Inflammatory macrophage treated with lipopolysaccharide for 1 hour (primary cell): Measurements from ENCODE around the gene CELF6.
"Not testable (repeated sequence)": the region's sequence is repeated elsewhere in the genome, so short reads cannot be mapped to it uniquely, and the experiment has no call there.

ENCODE experiments used
- DNase-seq, 2 donors: peaks; one replicate each; pipeline ENCODE4 v3.0.0-alpha.2; 2020 to 2022

Gene CELF6

DNA sequence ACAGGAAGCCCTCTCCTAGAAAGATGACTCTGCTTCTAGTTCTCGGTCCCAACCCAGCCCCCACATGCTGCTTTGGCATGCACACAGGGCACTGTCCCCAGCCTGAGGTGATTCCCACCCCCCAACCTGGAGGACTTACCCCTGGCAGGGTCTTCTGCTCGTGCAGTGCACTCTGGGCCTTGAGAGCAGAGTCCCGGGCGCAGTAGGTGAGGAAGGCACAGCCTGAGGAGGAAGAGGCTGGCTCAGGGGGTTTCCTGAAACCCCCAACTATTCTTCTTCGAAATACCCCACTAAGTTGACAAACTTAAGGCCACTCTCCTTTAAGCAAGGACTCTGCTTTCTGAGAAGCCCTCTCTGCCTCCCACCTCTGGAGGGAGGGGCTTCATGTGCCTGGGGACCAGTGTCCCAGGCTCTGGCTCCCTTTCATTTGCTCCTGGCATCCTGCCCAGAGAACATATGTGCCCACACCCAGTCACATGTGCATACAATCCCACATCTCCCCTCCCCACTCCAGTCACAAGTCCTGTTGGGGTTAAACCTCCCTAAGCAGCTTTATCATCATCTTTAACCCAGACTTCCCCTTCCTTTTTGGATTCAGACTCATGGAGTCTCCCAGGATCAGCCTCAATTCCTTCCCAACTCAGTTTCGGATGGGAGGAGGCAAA, 4.1 kb downstream of the CELF6 start:
- peak in 1 of 2 donors; percentile 24 for DNase-seq

DNA sequence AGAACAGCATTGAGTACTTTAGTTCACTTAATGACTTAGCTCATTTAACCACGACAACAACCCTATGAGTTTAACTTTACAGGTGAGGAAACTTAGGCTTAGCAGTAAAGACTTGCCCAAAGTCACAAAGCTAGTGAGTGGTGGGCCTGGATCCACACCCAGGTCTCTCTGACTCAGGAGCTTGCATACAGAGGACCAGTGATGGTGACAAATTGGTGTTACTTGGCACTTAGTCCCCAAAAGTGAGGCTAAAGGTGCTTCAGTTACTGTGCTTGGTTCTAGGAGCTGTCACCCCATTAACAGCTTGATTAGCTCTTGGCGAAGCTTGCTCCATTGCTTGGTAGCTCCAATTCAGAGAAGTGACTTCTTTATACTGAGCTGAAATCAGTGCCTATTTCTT, 6.1 kb downstream of the CELF6 start:
- DNase-seq = no peak

DNA sequence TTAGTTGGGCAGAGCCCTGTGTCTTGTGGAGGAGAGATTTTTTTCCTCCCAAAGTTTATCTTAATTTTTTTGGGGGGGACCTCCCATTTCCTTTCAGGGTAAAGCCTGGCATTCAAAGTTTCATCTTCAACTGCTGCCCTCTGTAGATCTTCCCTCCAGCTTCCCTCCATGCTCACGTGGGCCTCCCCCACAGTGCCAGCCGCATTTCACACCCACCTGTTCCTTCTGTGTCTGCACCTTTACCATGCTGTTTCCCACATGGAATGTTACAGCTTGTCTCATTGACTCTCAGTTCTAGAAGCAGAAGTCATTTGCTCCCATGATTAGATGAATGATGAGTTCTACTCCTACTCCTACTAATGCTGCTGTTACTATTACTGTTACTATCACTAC, 6.5 kb downstream of the CELF6 start:
- no peak for DNase-seq

DNA sequence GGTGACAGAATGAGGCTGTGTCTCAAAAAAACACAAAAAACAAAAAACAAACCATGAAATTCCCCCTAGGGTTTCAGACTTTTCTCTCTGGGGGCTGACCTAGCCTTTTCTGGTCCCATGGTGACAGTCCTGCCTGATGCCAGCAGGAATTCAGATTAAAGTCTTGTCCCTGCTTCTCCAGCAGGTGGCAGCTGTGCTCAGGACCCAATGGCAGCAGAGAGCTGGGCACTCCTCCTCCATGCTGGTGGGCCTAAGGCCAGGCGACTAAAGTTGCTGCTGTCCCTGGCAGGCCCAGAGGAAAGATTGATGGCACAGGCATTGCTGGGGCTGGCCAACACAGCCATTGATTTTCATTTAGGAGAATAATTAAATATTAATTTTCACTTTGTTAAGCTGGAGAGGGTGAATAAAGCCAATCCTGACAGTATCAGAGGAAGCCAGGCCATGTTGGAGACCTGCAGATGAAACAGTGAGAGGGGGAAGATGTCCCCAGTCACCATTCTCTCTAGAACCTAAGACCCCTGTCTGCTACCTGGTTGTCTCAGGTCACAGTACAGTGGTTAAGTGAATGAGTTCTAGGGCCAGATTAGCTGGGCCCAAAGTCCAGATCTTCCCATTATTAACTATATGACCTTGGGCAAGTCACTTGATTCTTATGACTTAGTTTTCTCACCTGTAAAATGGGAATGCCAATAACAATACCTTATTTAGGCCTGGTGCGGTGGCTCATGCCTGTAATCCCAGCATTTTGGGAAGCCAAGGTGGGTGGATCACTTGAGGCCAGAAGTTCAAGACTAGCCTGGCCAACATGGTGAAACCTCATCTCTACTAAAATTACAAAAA, 7.1 kb downstream of the CELF6 start:
- peak; percentile 48 to 69 for DNase-seq

DNA sequence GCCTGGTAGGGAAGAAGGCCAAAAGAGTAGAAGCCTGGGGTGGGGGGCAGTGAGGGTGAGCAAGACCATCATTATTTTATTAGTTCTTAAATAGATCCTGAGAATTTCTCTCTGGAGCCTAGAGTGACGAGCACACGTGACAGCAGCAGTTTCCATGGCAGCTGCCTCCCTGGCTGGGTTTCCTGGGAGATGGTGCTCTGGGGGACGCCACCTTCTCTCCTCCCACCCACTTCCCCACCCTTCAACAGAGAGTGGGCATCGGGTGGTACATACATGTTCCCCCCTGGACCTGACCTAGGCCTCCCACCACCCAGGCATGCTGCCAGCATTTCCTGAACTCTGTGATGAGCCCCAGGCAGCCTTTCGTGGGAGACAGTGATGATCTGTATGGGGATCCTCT, 12.9 kb downstream of the CELF6 start:
- DNase-seq = no peak

DNA sequence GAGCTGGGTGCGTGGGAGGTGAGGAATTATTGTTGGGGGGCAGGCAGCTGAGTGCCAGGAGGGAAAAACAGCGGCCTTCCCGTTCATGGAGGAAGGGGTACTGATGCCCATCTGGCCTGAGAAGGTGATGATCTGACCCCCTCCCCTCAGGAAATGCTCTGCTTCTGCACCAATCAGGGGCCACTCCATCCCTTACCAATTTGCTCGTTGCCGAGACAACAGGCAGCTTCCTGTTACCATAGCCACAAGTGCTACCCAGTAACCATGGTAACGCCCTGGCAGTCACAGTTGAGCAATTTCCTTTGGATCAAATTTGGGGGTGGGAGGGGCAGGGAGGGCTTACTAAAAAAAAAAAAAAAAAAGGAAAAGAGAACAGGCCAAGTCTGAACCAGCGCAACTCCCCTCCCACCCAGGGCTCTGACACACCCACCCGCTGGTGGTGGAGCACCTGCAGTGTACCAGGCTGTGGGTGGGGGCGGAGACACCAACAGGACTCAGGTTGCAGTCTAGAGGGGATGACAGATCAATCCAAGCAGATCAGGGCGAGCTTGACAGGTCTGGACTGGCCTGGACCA, 13.7 kb downstream of the CELF6 start:
- DNase-seq = peak in 1 of 2 donors; percentile 39

DNA sequence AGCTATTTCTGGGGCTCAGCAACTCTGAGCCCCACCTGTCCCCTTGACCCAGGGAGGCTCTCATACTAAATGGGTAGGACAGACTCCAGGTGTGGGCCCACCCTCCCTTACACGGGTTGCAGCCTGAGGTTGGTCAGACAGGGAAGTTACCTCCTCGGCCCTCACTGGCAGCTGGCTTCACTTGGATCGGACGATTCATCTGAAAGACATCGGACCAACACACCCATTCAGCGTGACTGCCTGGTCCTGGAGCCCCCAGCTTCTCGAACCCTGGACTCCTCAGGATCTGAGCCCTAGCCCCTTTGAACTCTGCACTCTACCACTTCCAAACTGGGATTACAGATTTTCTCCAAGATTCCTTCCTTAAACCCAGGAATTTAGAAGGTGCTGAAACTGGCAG, 15.4 kb downstream of the CELF6 start:
- no peak for DNase-seq

DNA sequence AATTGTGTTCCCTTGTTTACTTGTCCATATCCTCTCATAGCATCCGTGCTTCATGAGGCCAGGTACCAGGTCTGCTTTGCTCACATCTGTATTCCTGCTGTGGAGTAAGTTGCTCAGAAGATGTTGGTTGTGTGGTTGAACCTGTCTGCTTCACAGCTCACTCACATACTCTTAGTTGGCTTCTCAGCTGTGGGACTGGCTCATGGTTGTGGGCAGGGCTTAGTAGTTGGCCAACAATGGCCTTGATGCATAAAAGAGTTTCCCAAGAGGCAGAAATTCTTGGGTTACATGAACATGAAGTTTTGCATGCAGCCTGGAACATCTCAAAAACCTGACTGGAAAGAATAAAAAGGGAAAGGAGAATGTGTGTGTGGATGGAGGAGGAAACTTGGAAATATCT, 17.0 kb downstream of the CELF6 start:
- DNase-seq = peak in 1 of 2 donors; percentile 9

DNA sequence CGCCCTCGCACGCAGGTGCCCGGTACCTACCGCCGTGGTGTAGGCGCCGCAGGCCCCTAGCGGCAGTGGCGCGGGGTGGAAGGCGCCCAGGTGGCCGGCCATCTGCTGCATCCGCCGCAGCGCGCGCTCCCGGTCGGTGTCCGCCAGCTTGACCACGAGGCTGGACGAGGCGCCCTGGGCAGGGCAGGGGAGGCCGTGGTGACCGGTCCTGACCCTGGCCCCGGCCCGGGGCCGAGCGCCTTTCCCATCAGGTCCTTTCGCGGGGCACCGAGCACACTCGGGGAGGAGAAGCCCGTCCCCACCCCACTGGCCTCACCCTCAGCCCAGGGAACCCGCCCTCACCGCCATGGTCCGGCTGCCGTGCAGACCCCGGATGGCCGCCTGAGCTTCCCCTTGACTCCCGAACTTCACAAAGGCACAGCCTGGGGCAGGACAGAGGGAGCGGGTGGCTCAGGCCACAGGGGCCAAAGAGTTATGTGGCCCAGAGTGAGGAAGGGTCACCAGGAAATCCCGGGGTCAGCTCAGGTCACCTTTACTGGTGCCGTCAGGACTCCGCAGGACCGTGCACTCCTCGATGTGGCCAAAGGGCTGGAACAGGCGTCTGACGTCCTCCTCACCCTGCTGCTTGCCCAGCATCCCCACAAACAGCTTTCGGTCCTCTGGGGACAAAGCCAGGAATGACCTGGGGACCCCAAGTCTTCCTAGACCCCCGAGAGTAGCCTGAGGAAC, 30.2 kb downstream of the CELF6 start:
- DNase-seq = no peak

DNA sequence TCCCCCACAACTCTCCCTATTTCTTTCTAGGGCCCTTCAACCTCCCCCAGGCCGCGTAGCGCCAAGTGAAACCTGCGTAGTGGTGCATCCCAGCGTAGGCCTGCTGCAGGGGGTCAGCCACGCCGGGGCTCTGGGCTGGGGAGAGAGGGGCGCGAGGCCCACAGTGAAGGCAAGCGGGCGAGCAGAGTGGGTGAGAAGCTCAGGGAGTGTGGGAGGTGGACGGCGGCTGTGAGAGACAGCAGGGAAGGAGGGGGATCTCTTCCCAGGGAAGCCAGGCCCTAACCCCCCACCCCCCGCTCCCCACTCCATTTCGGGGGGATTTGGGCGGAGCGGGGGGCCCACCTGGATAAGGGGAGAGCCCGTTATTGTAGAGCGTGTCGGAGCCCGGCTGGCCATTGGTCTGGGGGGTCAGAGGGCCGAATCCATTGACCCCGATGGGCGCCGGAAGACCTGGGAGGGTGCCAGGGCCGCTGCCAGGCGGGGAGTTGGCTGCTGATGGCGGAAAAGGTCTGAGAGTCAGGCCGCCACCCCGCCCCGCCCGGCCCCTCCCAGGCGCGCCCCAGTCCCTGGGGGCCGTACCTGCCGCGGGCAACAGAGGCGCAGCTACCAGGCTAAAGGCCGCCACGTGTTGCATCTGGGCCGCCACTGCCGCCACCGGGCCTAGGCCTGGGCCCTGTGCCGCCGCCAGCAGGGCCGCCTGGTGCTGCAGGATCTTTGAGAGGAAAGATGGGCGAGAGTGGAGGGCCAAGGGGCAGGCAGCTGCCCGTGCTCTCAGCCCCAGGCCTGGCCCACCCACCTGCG, 31.0 kb downstream of the CELF6 start:
- DNase-seq = no peak

DNA sequence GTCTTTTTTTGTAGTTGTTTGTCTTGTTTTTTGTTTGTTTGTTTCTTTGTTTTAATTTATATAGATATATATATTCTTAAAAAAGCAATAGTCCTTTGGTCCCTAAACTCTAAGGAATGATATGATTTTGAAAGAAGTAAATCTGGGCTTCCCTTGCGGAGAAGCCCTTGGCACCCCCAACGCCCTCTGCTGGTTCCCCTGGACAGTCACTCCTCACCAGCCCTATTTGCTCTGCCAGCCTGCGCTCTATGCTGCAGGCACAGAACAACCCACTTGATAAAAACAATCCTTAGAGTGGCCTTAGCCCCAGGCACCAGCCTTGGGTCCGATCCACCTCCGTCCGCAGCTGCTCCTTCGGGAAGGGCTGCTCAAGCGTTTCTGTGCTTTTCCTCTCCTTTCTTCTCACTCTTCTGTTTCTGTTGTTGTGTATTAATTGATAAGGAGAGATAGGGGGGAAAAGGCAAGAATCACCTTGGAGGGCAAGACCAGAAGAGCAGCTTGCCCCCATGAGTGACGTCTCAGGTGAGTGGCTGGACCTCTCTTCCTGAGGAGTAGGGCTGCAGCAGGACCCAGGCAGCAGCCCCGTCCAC, 33.9 kb downstream of the CELF6 start:
- peak; percentile 25 to 45 for DNase-seq

DNA sequence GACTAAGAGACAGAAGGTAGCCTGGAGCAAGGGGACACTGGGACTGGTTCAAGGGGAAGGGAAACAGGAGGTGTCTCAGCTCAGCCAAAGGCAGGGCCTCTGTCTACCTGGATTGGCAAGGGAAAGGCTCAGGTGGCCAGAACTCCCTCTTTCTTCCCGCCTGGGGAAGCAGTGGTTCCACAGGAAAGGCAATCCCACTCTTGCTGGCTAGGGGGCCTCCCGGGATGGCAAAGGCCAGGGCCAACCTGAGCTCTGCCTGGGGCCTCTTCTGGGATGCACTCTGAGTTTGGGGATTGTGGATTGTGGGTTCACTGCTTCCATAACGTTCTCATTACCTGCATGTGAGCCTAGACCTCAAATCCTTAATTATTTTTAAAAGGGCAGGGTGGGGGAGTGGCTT, 34.6 kb downstream of the CELF6 start:
- DNase-seq = no peak

DNA sequence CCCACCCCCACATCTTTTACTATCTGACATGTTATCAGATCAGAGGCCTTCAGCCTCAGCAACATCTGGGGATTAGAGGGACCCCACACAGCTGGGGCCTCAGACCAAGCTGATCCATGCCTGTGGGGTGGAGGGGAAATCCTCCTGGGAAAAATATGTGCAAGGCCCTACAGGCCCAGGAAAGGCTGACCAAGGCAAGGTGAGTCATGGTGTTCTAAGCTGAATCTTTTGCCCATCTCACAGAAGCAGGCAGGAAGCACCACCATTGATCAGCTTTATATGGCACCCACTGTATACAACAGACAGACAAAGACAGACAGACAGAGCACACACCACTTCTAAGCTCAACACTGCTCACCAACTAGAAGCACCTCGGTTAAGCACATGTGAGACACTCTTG, 35.2 kb downstream of the CELF6 start:
- no peak for DNase-seq

DNA sequence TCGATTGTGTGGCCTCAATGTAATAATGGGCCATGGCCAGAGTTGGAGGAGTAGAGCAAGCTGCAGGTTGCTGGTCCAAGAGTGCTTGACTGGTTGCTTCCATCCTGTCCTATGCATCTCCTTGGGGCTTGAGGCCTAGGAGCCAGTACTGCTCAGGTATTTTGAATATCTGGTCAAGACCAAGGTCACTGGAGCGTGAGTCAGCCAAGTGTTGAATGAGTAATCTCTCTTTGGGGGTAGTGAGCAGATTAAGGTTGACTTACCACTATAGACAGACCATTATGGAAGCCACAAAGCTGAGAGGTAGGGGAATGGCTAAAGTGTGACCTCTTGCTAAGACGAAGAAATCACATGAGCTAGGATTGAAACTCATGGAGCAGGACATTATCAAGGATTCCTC, 38.2 kb downstream of the CELF6 start:
- no peak for DNase-seq

DNA sequence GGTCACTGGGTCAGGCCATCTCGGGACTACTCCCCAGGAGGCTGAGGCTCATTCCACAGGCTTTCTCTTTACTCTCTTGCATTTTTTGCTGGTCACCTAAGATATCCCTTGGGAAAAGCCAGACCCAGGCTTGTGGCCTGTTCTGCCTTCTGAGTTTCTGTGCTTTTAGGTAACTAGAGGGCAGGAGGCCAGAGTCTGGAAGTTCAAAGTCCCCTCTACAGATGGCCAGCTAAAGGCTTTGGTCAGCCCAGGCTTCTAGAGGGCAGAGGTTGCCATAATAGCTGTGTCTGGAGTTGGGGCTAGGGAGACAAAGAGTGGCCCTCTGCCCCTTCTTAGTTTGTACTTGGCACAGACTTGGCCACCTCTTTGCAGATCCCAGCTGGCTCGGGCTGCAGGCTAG, 39.2 kb downstream of the CELF6 start:
- DNase-seq = no peak

DNA sequence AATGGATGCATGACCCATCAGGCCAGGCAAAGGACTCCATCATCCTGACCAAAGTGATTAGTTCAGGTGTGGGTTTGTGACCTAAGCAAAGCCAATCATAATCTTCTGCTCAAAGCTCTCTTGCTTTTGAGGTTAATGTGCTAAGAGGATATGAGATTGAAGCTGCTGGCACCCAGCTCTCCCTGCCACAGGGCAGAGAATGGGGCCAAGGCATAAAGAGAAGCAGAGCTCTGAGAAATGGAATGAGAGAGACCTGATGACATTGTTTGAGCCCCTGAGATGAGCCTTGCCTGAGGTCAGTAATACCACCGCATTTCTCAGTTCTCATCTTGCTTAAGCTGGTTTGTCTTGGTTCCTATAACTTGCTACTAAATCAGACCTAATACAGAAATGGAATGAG, 41.2 kb downstream of the CELF6 start:
- DNase-seq = no peak

DNA sequence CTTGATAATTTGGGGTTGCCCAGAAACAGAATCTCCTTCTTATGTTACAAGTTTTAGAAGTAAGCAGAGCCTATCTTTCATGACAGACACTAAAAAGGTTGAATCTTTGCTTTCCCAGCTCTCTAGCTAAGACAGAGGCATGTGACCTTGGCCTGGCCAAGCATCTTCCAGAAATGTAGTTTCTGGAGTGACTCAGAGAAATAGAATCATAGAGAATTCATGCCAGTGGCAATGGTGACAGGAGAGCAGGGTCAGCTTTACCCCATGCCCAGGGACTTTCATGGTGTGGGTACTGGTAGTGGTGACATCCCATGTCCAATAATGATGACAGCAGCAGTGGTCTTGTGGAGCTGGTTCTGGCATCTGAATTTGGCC, 43.6 kb downstream of the CELF6 start:
- no peak for DNase-seq

DNA sequence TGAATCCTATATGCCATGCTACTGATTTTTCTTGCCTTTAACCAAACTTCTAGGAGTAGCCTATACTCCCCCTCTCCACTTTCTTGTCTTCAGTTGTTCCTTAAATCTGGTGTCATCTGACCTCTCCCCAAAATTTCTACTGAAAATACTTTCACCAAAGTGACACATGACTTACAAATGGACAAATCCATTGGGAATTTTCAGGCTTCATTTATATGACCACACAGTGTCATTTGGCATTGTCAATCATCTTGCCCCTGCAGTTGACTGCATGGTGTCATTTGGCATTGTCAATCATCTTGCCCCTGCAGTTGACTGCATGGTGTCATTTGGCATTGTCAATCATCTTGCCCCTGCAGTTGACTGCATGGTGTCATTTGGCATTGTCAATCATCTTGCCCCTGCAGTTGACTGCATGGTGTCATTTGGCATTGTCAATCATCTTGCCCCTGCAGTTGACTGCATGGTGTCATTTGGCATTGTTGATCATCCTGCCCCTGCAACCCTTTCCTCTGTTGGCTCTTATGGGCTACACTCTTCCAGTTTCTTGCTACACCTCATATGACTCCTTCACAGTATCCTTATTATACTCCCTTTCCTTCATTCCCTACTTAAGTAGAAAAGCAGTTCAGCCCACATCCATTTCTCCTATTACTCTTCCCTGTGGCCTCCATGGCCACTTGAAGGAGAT, 44.2 kb downstream of the CELF6 start:
- DNase-seq = not testable (repeated sequence)

DNA sequence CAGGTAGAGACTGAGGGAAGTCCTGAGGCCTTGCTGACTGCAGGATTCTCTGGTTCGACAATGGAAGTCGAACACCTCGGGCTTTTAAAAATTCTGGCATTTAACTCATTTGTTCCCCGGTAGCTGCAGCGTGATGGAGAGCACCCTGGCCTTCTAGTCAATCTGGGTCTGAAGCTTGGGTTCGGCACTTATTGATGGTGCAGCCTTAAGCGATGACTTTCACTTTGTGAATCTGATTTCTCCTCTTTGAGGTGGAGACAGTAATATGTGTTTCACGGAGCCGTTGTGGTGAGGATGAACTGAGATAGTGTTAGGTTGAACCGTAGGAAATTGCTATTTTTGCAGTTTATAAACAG, 47.0 kb downstream of the CELF6 start:
- no peak for DNase-seq

DNA sequence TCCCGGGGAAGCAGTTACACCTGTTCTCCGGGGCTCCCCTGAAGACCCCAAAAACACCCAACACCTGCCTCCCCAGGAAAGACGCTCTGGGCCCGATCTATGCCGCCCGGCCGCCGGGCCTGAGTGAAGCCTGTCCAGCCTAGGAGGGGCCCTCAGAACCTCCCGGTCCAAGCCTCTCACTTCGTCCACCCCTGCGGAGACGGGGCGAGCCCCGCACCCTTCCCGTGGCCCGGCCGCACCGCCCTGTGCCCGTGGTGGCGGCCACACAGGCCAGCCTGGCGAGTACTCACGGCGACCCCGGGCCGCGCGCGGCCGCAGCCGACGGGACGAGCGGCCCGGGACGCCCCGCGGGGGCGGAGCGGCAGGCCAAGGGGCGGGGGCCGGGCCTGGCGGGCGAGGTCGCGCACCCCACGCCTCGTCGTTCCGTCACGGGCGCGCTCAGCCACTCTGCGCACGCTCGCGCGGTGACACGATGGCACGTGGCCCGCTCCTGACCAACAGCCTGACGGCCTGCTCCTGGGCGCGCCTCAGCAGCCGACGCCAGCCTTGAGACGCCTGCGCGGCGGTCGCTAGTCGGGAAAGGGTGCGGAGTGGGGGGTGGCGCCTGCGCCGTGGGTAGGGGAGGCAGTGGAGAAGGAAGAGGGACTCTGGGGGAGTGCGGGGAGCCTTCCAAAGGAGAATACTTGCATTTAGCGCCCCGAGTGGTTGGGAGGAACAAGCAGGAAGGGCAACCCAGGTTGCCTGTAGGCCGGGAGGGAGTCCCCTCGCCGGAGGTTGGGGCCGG, 47.6 kb downstream of the CELF6 start, which contains the start of gene PARP6:
Gene PARP6 (minus strand): TSS at position 342 of the 784 bp plus-strand sequence. CDS start 5,077 bp downstream, outside the sequence.
- DNase-seq = peak; percentile 98 to 99

DNA sequence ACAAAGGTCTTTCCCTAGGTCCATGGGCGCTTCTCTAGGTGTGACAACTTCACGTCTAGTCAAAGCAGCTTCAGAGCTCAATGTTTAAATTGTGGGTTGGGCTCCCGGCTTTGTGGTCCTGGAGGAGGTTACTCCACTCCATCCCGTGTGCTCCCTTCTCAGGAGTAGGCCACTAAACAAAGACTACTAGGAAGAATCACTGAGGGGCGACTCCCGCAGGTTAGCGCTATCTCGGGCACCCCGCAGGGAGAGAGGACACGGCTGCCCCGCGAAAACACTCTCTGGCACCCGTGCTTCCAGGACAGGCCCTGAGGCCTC, 48.1 kb downstream of the CELF6 start:
- DNase-seq = no peak
